ENCODE data around the gene SERPINE3. TPM values are rescaled to one million over a fixed set of nuclear protein-coding genes. Genes with fewer than 3 reads are reported as not detected.

Gene SERPINE3
- polyA plus RNA-seq, 1 of the 3 experiments (the other 2 are of a cell fraction) = not detected

DNA sequence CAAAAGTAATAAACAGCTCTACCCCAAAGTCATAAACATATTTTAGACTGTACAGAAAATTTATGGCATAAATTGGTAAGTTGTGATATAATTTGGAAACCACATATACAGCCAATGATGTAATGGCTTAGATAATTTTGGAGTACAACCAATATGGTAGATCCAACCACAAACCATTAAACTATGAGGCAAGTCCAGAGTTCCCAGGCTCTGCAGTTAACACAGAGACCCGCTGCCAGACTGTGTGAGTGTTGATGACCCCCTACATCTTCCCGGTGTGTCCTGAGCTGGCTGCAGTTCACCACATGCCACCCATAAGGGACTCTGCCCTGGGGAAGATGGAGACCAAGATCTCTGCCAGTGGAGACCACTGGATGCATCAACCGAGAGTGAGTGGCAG lies 9.9 kb upstream of the SERPINE3 start:
- Histone ChIP-seq H2AFZ (ENCODE audit: low read depth) (no peak overlapping the region), H3K36me3 (replicated peaks in 1 of 2; ENCODE audit: control insufficient read depth in 1 of 2, insufficient read depth in 2 of 2, low read length in 1 of 2) (no peaks in the 10 kb centered on the region), H3K4me3 (ENCODE audit: low read depth in 2 of 2, low read length in 1 of 2) (no peak overlapping the region), H3K4me2 (no peak overlapping the region), H3K9me3 (no peaks in the 10 kb centered on the region), H3K27ac (ENCODE audit: low read depth in 2 of 2, low read length in 1 of 2) (no peak overlapping the region), H4K20me1 (ENCODE audit: insufficient read depth) (no peaks in the 10 kb centered on the region), H3K79me2 (ENCODE audit: insufficient read depth) (no peaks in the 10 kb centered on the region), H3K27me3 (ENCODE audit: insufficient read depth) (no peaks in the 10 kb centered on the region), H3K9ac (no peak overlapping the region), H3K9me2 (no peaks in the 10 kb centered on the region), H3K4me1 (ENCODE audit: control insufficient read depth in 1 of 2, insufficient read depth in 2 of 2, low read depth in 1 of 2, low read length in 1 of 2) (peaks cover 0 to 4% of the 10 kb centered on the region in 2 experiments; a peak in 1 of 4 replicates), H3F3A (replicated peaks; ENCODE audit: insufficient read depth) (no peaks in the 10 kb centered on the region)
- DNase-seq = no peak
- CTCF ChIA-PET = interaction anchor here (0.9 to 1.5 kb wide), 2 partner anchors 8 to 204 kb away, joined by 3 to 8 read pairs; no protein-coding TSS in a partner anchor
- POLR2A ChIA-PET = no interaction called here
- no peak for TF ChIP-seq NRF1 (IDR thresholded peaks at IDR 0.05; ENCODE audit: low read depth, low read length)
- TF ChIP-seq SIN3A (IDR thresholded peaks at IDR 0.05; ENCODE audit: borderline replicate concordance, low read depth, low read length) = no peak
- no peak for TF ChIP-seq ELF1 (IDR thresholded peaks at IDR 0.05)
- TF ChIP-seq, protein P1, sequence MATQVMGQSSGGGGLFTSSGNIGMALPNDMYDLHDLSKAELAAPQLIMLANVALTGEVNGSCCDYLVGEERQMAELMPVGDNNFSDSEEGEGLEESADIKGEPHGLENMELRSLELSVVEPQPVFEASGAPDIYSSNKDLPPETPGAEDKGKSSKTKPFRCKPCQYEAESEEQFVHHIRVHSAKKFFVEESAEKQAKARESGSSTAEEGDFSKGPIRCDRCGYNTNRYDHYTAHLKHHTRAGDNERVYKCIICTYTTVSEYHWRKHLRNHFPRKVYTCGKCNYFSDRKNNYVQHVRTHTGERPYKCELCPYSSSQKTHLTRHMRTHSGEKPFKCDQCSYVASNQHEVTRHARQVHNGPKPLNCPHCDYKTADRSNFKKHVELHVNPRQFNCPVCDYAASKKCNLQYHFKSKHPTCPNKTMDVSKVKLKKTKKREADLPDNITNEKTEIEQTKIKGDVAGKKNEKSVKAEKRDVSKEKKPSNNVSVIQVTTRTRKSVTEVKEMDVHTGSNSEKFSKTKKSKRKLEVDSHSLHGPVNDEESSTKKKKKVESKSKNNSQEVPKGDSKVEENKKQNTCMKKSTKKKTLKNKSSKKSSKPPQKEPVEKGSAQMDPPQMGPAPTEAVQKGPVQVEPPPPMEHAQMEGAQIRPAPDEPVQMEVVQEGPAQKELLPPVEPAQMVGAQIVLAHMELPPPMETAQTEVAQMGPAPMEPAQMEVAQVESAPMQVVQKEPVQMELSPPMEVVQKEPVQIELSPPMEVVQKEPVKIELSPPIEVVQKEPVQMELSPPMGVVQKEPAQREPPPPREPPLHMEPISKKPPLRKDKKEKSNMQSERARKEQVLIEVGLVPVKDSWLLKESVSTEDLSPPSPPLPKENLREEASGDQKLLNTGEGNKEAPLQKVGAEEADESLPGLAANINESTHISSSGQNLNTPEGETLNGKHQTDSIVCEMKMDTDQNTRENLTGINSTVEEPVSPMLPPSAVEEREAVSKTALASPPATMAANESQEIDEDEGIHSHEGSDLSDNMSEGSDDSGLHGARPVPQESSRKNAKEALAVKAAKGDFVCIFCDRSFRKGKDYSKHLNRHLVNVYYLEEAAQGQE (IDR thresholded peaks at IDR 0.05; ENCODE audit: low read depth, low read length) = no peak
- no peak for TF ChIP-seq YY1 (IDR thresholded peaks at IDR 0.05; ENCODE audit: low read depth)
- no peak for TF ChIP-seq RAD21 (IDR thresholded peaks at IDR 0.05; ENCODE audit: low read length)
- TF ChIP-seq EZH2phosphoT487 (IDR thresholded peaks at IDR 0.05; ENCODE audit: borderline replicate concordance, low read depth) = no peak
- 60% methylated on average over 3 of the region's 3 CpGs for WGBS (ENCODE audit: low lambda C conversion rate)

DNA sequence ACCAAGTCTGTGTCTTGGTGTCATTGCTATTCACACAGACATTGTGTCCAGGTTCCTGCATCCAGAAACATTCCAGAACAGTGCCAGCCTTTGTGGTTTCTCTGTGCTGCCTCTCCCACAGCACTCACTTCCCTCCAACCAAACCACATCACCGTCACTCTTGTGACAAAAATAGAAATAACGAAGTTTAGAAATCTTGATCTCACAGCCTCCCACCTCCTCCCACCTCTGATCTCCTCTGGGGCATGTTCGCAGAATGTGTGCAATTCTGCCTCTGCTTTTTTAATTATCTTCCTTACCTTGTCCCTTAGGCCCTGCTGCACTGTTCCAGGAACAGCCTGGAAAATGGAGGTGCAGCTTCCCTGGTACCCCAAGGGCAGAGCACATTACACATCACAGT lies 8.7 kb upstream of the SERPINE3 start:
- Histone ChIP-seq H3K4me2 (no peak overlapping the region), H3K27ac (ENCODE audit: low read depth in 2 of 2, low read length in 1 of 2) (peak overlapping the region in 1 of 2 experiments; percentile 44; a peak in 2 of 4 replicates), H3K9me3 (no peaks in the 10 kb centered on the region), H4K20me1 (ENCODE audit: insufficient read depth) (no peaks in the 10 kb centered on the region), H3K36me3 (replicated peaks in 1 of 2; ENCODE audit: control insufficient read depth in 1 of 2, insufficient read depth in 2 of 2, low read length in 1 of 2) (no peaks in the 10 kb centered on the region), H3K9ac (no peak overlapping the region), H3K79me2 (ENCODE audit: insufficient read depth) (no peaks in the 10 kb centered on the region), H3K9me2 (no peaks in the 10 kb centered on the region), H3F3A (replicated peaks; ENCODE audit: insufficient read depth) (no peaks in the 10 kb centered on the region), H3K4me3 (ENCODE audit: low read depth in 2 of 2, low read length in 1 of 2) (no peak overlapping the region), H2AFZ (ENCODE audit: low read depth) (no peak overlapping the region), H3K4me1 (ENCODE audit: control insufficient read depth in 1 of 2, insufficient read depth in 2 of 2, low read depth in 1 of 2, low read length in 1 of 2) (peaks cover 0 to 4% of the 10 kb centered on the region in 2 experiments; a peak in 1 of 4 replicates), H3K27me3 (ENCODE audit: insufficient read depth) (no peaks in the 10 kb centered on the region)
- POLR2A ChIA-PET = no interaction called here
- CTCF ChIA-PET = no interaction called here
- no peak for DNase-seq
- 45% methylated on average over 3 of the region's 3 CpGs for WGBS (ENCODE audit: low lambda C conversion rate)
- TF ChIP-seq FOSL2 (IDR thresholded peaks at IDR 0.05; ENCODE audit: borderline replicate concordance, low read depth) = no peak
- no peak for TF ChIP-seq GATA2 (CRISPR knock-in tag; IDR thresholded peaks at IDR 0.05)

Measured in SK-N-SH (cell line).